A172 (cell line): ENCODE results near the gene LIN7C. TPM values are rescaled to one million over a fixed set of nuclear protein-coding genes. Genes with fewer than 3 reads are reported as not detected.
A peak's percentile ranks its signal among the peaks of the same experiment; 100 is the strongest.

Experiments used
- DNase-seq: peaks from one replicate; pipeline ENCODE4 v3.0.0-alpha.2; 2015; ENCODE audit warnings: low spot score
- total RNA-seq: library from RNA; depleted of rRNA; stranded (reverse); fragments of >200 nt; shearing (Covaris generic); gene quantifications from 2 replicates; pipeline ENCODE4 v1.2.3, GENCODE V29; 2014

Gene LIN7C
- total RNA-seq, 1 experiment from 2014 or later: 73.3 TPM

GRCh38 chr11:27509908-27510307, 3.3 kb upstream of the LIN7C start:
- no peak for DNase-seq

GRCh38 chr11:27507557-27508322, 1.2 kb upstream of the LIN7C start:
- no peak for DNase-seq

GRCh38 chr11:27505781-27506180, 788 bp downstream of the LIN7C start:
- DNase-seq: peak; percentile 6

GRCh38 chr11:27504205-27504604, 2.4 kb downstream of the LIN7C start:
- DNase-seq: no peak

GRCh38 chr11:27501100-27501499, 5.5 kb downstream of the LIN7C start:
- DNase-seq: no peak

- DNase-seq: no peak
Observed at GRCh38 chr11:27497911-27498310, 8.7 kb downstream of the LIN7C start.

GRCh38 chr11:27497284-27497866, 9.2 kb downstream of the LIN7C start:
- DNase-seq: peak; percentile 21

GRCh38 chr11:27496461-27496860, 10.1 kb downstream of the LIN7C start:
- DNase-seq: no peak

- DNase-seq: no peak
Observed at GRCh38 chr11:27495710-27496300, 10.8 kb downstream of the LIN7C start.

GRCh38 chr11:27489092-27489491, 17.5 kb downstream of the LIN7C start:
- DNase-seq: no peak

GRCh38 chr11:27487706-27488105, 18.9 kb downstream of the LIN7C start:
- DNase-seq: no peak

- DNase-seq: peak; percentile 63
Observed at GRCh38 chr11:27485930-27486773, 20.4 kb downstream of the LIN7C start.

- DNase-seq: no peak
Observed at GRCh38 chr11:27482793-27483192, 23.8 kb downstream of the LIN7C start.

- DNase-seq: no peak
Observed at GRCh38 chr11:27481992-27482391, 24.6 kb downstream of the LIN7C start.

GRCh38 chr11:27477831-27478230, 28.7 kb downstream of the LIN7C start:
- no peak for DNase-seq

GRCh38 chr11:27477243-27477642, 29.3 kb downstream of the LIN7C start:
- no peak for DNase-seq

GRCh38 chr11:27475622-27476021, 30.9 kb downstream of the LIN7C start:
- no peak for DNase-seq

- DNase-seq: no peak
Observed at GRCh38 chr11:27473017-27473406, 33.6 kb downstream of the LIN7C start.

GRCh38 chr11:27472398-27473016, 34.1 kb downstream of the LIN7C start, which contains the start of gene LGR4:
LGR4 (minus strand) TSS chr11:27472790; CDS start chr11:27472302, 488 bp downstream.
- DNase-seq: peak; percentile 87

GRCh38 chr11:27471589-27472397, 34.8 kb downstream of the LIN7C start:
- DNase-seq: no peak
